GM19438 (cell line): ENCODE data around the gene INO80E.
"Not testable (repeated sequence)": the region's sequence is repeated elsewhere in the genome, so short reads cannot be mapped to it uniquely, and the experiment has no call there.

Experiments used
- ATAC-seq: cut with Tn5 transposase; IDR thresholded peaks from one replicate; pipeline ENCODE4 v1.9.1; 2021; ENCODE audit warnings: low read depth; ENCODE audit not compliant: unreplicated experiment

The INO80E gene

GRCh38 chr16:30009085-30009862, 13.2 kb downstream of the INO80E start:
- no peak for ATAC-seq

- no peak for ATAC-seq
Measured at GRCh38 chr16:30009990-30010843, 14.2 kb downstream of the INO80E start.

GRCh38 chr16:30010844-30011713, 15.0 kb downstream of the INO80E start, which contains the start of gene DOC2A:
TSS of gene DOC2A (minus strand) at chr16:30011027. CDS start at chr16:30010222, 805 bp downstream.
- no peak for ATAC-seq

- no peak for ATAC-seq
Measured at GRCh38 chr16:30011714-30012504, 15.9 kb downstream of the INO80E start.

GRCh38 chr16:30012598-30012997, 16.6 kb downstream of the INO80E start:
- not testable (repeated sequence) for ATAC-seq

- not testable (repeated sequence) for ATAC-seq
Measured at GRCh38 chr16:30015450-30015849, 19.4 kb downstream of the INO80E start.

GRCh38 chr16:30016555-30017276, 20.7 kb downstream of the INO80E start:
- no peak for ATAC-seq

GRCh38 chr16:30017277-30017656, 21.2 kb downstream of the INO80E start:
- no peak for ATAC-seq

GRCh38 chr16:30017937-30018336, 21.9 kb downstream of the INO80E start:
- not testable (repeated sequence) for ATAC-seq

GRCh38 chr16:30018731-30019158, 22.7 kb downstream of the INO80E start:
- ATAC-seq, result no peak

- no peak for ATAC-seq
Measured at GRCh38 chr16:30022887-30023286, 26.8 kb downstream of the INO80E start, which contains the start of gene C16orf92. TSS of gene C16orf92 (plus strand) at chr16:30023198. CDS start at chr16:30023341, 143 bp downstream.

- no peak for ATAC-seq
Measured at GRCh38 chr16:30023586-30023985, 27.5 kb downstream of the INO80E start.

GRCh38 chr16:30024451-30024850, 28.4 kb downstream of the INO80E start:
- no peak for ATAC-seq

GRCh38 chr16:30025156-30025555, 29.1 kb downstream of the INO80E start:
- ATAC-seq, result no peak

GRCh38 chr16:30025574-30025973, 29.5 kb downstream of the INO80E start:
- no peak for ATAC-seq

GRCh38 chr16:30026449-30026848, 30.4 kb downstream of the INO80E start:
- ATAC-seq, result no peak

- ATAC-seq, result no peak
Measured at GRCh38 chr16:30027588-30028437, 31.8 kb downstream of the INO80E start.

GRCh38 chr16:30028438-30029076, 32.5 kb downstream of the INO80E start:
- ATAC-seq, result no peak
